ENCODE results near the gene PLEK2. TPM values are rescaled to one million over a fixed set of nuclear protein-coding genes. Genes with fewer than 3 reads are reported as not detected.

Gene PLEK2
- total and polyA plus RNA-seq, 2 donors (not counting 1 experiment from before 2014, with no cell fraction given), result 0.17 to 1.1 TPM

- H3K4me2 ChIP-seq (ENCODE audit: extremely low read depth, insufficient read depth, low read length), result no peak overlapping the region
- H3K9ac ChIP-seq (ENCODE audit: insufficient read depth, low read length), result no peak overlapping the region
- TF ChIP-seq EZH2 (IDR thresholded peaks at IDR 0.05; ENCODE audit: low read length, missing control alignments), result no peak
- TF ChIP-seq CTCF (conservative IDR thresholded peaks at IDR 0.05 in 1 of 2, IDR thresholded peaks at IDR 0.05 in 1 of 2; ENCODE audit: low read depth in 1 of 2, low read length in 2 of 2), result no peak
- H3K27ac ChIP-seq (ENCODE audit: insufficient read depth, low read length), result no peak overlapping the region
- peaks cover 6% of the 10 kb centered on the region for H3K27me3 ChIP-seq (ENCODE audit: control insufficient read depth, insufficient read depth, low read length)
- H3K4me1 ChIP-seq (ENCODE audit: control insufficient read depth, extremely low read depth, insufficient read depth, low read length), result no peaks in the 10 kb centered on the region
- DNase-seq (ENCODE audit: low read depth in 2 of 2), result no peak
- H4K20me1 ChIP-seq (ENCODE audit: control insufficient read depth, extremely low read depth, insufficient read depth, low read length), result no peaks in the 10 kb centered on the region
- H3K9me3 ChIP-seq (ENCODE audit: control insufficient read depth, insufficient read depth, low read depth, low read length), result no peaks in the 10 kb centered on the region
- no peaks in the 10 kb centered on the region for H3K79me2 ChIP-seq (ENCODE audit: control insufficient read depth, insufficient read depth, low read length)
- no peak overlapping the region for H3K4me3 ChIP-seq (replicated peaks in 1 of 4; ENCODE audit: control extremely low read depth in 1 of 4, insufficient read depth in 1 of 4, low read depth in 3 of 4, low read length in 4 of 4)
- H3K36me3 ChIP-seq (ENCODE audit: control insufficient read depth, insufficient read depth, low read length), result no peaks in the 10 kb centered on the region
- no peak overlapping the region for H2AFZ ChIP-seq (ENCODE audit: low read length)
These were observed 30.4 kb upstream of the PLEK2 start for GRCh38 chr14:67442139-67442906.

GRCh38 chr14:67441672-67442071 lies 29.7 kb upstream of the PLEK2 start:
- Histone ChIP-seq H3K36me3 (ENCODE audit: control insufficient read depth, insufficient read depth, low read length) (no peaks in the 10 kb centered on the region), H3K9ac (ENCODE audit: insufficient read depth, low read length) (no peak overlapping the region), H3K4me2 (ENCODE audit: extremely low read depth, insufficient read depth, low read length) (no peak overlapping the region), H3K4me1 (ENCODE audit: control insufficient read depth, extremely low read depth, insufficient read depth, low read length) (no peaks in the 10 kb centered on the region), H2AFZ (ENCODE audit: low read length) (no peak overlapping the region), H3K79me2 (ENCODE audit: control insufficient read depth, insufficient read depth, low read length) (no peaks in the 10 kb centered on the region), H3K27ac (ENCODE audit: insufficient read depth, low read length) (no peak overlapping the region), H3K27me3 (ENCODE audit: control insufficient read depth, insufficient read depth, low read length) (peaks cover 6% of the 10 kb centered on the region), H4K20me1 (ENCODE audit: control insufficient read depth, extremely low read depth, insufficient read depth, low read length) (no peaks in the 10 kb centered on the region), H3K9me3 (ENCODE audit: control insufficient read depth, insufficient read depth, low read depth, low read length) (no peaks in the 10 kb centered on the region), H3K4me3 (replicated peaks in 1 of 4; ENCODE audit: control extremely low read depth in 1 of 4, insufficient read depth in 1 of 4, low read depth in 3 of 4, low read length in 4 of 4) (no peak overlapping the region)
- no peak for TF ChIP-seq EZH2 (IDR thresholded peaks at IDR 0.05; ENCODE audit: low read length, missing control alignments)
- TF ChIP-seq CTCF (conservative IDR thresholded peaks at IDR 0.05 in 1 of 2, IDR thresholded peaks at IDR 0.05 in 1 of 2; ENCODE audit: low read depth in 1 of 2, low read length in 2 of 2), result no peak
- DNase-seq (ENCODE audit: low read depth in 2 of 2), result no peak

- no peaks in the 10 kb centered on the region for H3K4me1 ChIP-seq (ENCODE audit: control insufficient read depth, extremely low read depth, insufficient read depth, low read length)
These were observed 29.3 kb upstream of the PLEK2 start for GRCh38 chr14:67441256-67441655.

More at GRCh38 chr14:67441256-67441655, 29.3 kb upstream of the PLEK2 start:
- TF ChIP-seq CTCF (conservative IDR thresholded peaks at IDR 0.05 in 1 of 2, IDR thresholded peaks at IDR 0.05 in 1 of 2; ENCODE audit: low read depth in 1 of 2, low read length in 2 of 2) (no peak), EZH2 (IDR thresholded peaks at IDR 0.05; ENCODE audit: low read length, missing control alignments) (no peak)
- no peaks in the 10 kb centered on the region for H3K36me3 ChIP-seq (ENCODE audit: control insufficient read depth, insufficient read depth, low read length)
- H2AFZ ChIP-seq (ENCODE audit: low read length), result no peak overlapping the region
- H3K27me3 ChIP-seq (ENCODE audit: control insufficient read depth, insufficient read depth, low read length), result peaks cover 7% of the 10 kb centered on the region
- no peaks in the 10 kb centered on the region for H4K20me1 ChIP-seq (ENCODE audit: control insufficient read depth, extremely low read depth, insufficient read depth, low read length)
- no peak overlapping the region for H3K4me3 ChIP-seq (replicated peaks in 1 of 4; ENCODE audit: control extremely low read depth in 1 of 4, insufficient read depth in 1 of 4, low read depth in 3 of 4, low read length in 4 of 4)
- H3K79me2 ChIP-seq (ENCODE audit: control insufficient read depth, insufficient read depth, low read length), result no peaks in the 10 kb centered on the region
- no peak for DNase-seq (ENCODE audit: low read depth in 2 of 2)
- H3K9me3 ChIP-seq (ENCODE audit: control insufficient read depth, insufficient read depth, low read depth, low read length), result no peaks in the 10 kb centered on the region
- no peak overlapping the region for H3K4me2 ChIP-seq (ENCODE audit: extremely low read depth, insufficient read depth, low read length)
- no peak overlapping the region for H3K9ac ChIP-seq (ENCODE audit: insufficient read depth, low read length)
- no peak overlapping the region for H3K27ac ChIP-seq (ENCODE audit: insufficient read depth, low read length)

Measured in fibroblast of lung (primary cell).